H9 (cell line): Measurements from ENCODE around the gene NRN1. TPM values are rescaled to one million over a fixed set of nuclear protein-coding genes. Genes with fewer than 3 reads are reported as not detected.

Source experiments
- DNase-seq: peaks from one replicate; pipeline ENCODE4 v3.0.0-alpha.2; 2017
- H2AFZ ChIP-seq: one replicate; pipeline ENCODE4 v1.6.1; 2013; ENCODE audit warnings: mild to moderate bottlenecking, low read length, control low read depth, moderate library complexity
- H2AK5ac ChIP-seq: 2 replicates; pipeline ENCODE4 v1.6.1; 2013; ENCODE audit warnings: low read length, control low read depth, mixed read lengths; ENCODE audit not compliant: insufficient read length
- H2BK120ac ChIP-seq: one replicate; pipeline ENCODE4 v1.6.1; 2013; ENCODE audit warnings: low read depth, mild to moderate bottlenecking, low read length, control low read depth, inconsistent platforms; ENCODE audit not compliant: poor library complexity, severe bottlenecking
- H2BK12ac ChIP-seq: 2 replicates; pipeline ENCODE4 v1.6.1; 2013; ENCODE audit warnings: low read length, control low read depth, mixed read lengths, low read depth; ENCODE audit not compliant: insufficient read length
- H2BK15ac ChIP-seq: 2 replicates; pipeline ENCODE4 v1.6.1; 2013; ENCODE audit warnings: low read depth, low read length, control low read depth
- H2BK20ac ChIP-seq: one replicate; pipeline ENCODE4 v1.6.1; 2013; ENCODE audit warnings: low read depth, mild to moderate bottlenecking, low read length, control low read depth, inconsistent platforms; ENCODE audit not compliant: poor library complexity, severe bottlenecking
- H2BK5ac ChIP-seq: 2 replicates; pipeline ENCODE4 v1.6.1; 2013; ENCODE audit warnings: low read length, control low read depth, mixed read lengths; ENCODE audit not compliant: insufficient read length
- H3K14ac ChIP-seq: 2 replicates; pipeline ENCODE4 v1.6.1; 2013; ENCODE audit warnings: low read length, control low read depth; ENCODE audit not compliant: insufficient read depth
- H3K18ac ChIP-seq: 2 replicates; pipeline ENCODE4 v1.6.1; 2013; ENCODE audit warnings: low read depth, mild to moderate bottlenecking, mixed read lengths, low read length, control low read depth; ENCODE audit not compliant: insufficient read length
- H3K23ac ChIP-seq: 2 replicates; pipeline ENCODE4 v1.6.1; 2013; ENCODE audit warnings: low read length, control low read depth, mixed read lengths, low read depth; ENCODE audit not compliant: insufficient read length
- H3K23me2 ChIP-seq: 2 replicates; pipeline ENCODE4 v1.6.1; 2013; ENCODE audit warnings: low read depth, mild to moderate bottlenecking, mixed read lengths, low read length, control low read depth; ENCODE audit not compliant: insufficient read length, poor library complexity, severe bottlenecking
- H3K27ac ChIP-seq: 2 replicates; pipeline ENCODE4 v1.5.1; 2013; ENCODE audit warnings: low read length, control low read depth, mixed read lengths, low read depth; ENCODE audit not compliant: insufficient read length
- H3K27me3 ChIP-seq: 2 replicates; pipeline ENCODE4 v1.6.1; 2013; ENCODE audit warnings: low read length, control low read depth, inconsistent platforms; ENCODE audit not compliant: insufficient read depth
- H3K4ac ChIP-seq: 2 replicates; pipeline ENCODE4 v1.6.1; 2013; ENCODE audit warnings: low read depth, mild to moderate bottlenecking, control low read depth, inconsistent platforms, low read length, moderate library complexity
- H3K4me1 ChIP-seq: 2 replicates; pipeline ENCODE4 v1.6.1; 2013; ENCODE audit warnings: low read length, control low read depth, inconsistent platforms; ENCODE audit not compliant: insufficient read depth
- H3K4me2 ChIP-seq: 2 replicates; pipeline ENCODE4 v1.6.1; 2013; ENCODE audit warnings: low read length, control low read depth, mixed read lengths; ENCODE audit not compliant: insufficient read length, insufficient read depth
- H3K56ac ChIP-seq: 2 replicates; pipeline ENCODE4 v1.6.1; 2013; ENCODE audit warnings: low read depth, mild to moderate bottlenecking, mixed read lengths, low read length, control low read depth; ENCODE audit not compliant: insufficient read length
- H3K79me1 ChIP-seq: 2 replicates; pipeline ENCODE4 v1.6.1; 2013; ENCODE audit warnings: low read depth, mild to moderate bottlenecking, moderate library complexity, low read length, control low read depth, inconsistent platforms; ENCODE audit not compliant: insufficient read depth, poor library complexity, severe bottlenecking
- H3K79me2 ChIP-seq: 2 replicates; pipeline ENCODE4 v1.6.1; 2013; ENCODE audit warnings: low read length, control low read depth, inconsistent platforms; ENCODE audit not compliant: insufficient read depth
- H3K9ac ChIP-seq: 2 replicates; pipeline ENCODE4 v1.6.1; 2013; ENCODE audit warnings: low read length, control low read depth, mixed read lengths; ENCODE audit not compliant: insufficient read length; ENCODE audit errors: extremely low read depth
- H3K9me3 ChIP-seq: one replicate; pipeline ENCODE4 v1.6.1; 2013; ENCODE audit warnings: low read depth, low read length, inconsistent platforms; ENCODE audit not compliant: control insufficient read depth
- H3T11ph ChIP-seq: one replicate; pipeline ENCODE4 v1.6.1; 2013; ENCODE audit warnings: mild to moderate bottlenecking, low read length, control low read depth, inconsistent platforms
- H4K20me1 ChIP-seq: one replicate; pipeline ENCODE4 v1.6.1; 2013; ENCODE audit not compliant: control insufficient read depth, insufficient read length, insufficient read depth
- H4K5ac ChIP-seq: 2 replicates; pipeline ENCODE4 v1.6.1; 2013; ENCODE audit warnings: low read depth, mild to moderate bottlenecking, mixed read lengths, low read length, control low read depth; ENCODE audit not compliant: insufficient read length
- H4K8ac ChIP-seq: replicated peaks from 2 replicates; pipeline ENCODE4 v1.6.1; 2013; ENCODE audit warnings: low read length, control low read depth, mixed read lengths, low read depth; ENCODE audit not compliant: insufficient read length
- H4K91ac ChIP-seq: 2 replicates; pipeline ENCODE4 v1.6.1; 2013; ENCODE audit warnings: low read depth, mild to moderate bottlenecking, moderate library complexity, mixed read lengths, low read length, control low read depth; ENCODE audit not compliant: insufficient read length
- H3K27ac Mint-ChIP-seq, 3 experiments: 2 replicates in 2 of 3; 3 replicates in 1 of 3; pipeline ENCODE4 v1.8.0; 2020 to 2021; ENCODE audit warnings: mixed read lengths in 3 of 3, mild to moderate bottlenecking in 1 of 3, moderate library complexity in 1 of 3
- H3K27me3 Mint-ChIP-seq: 2 replicates; pipeline ENCODE4 v1.8.0; 2021; ENCODE audit warnings: low read depth, mild to moderate bottlenecking, moderate library complexity, mixed read lengths
- H3K36me3 Mint-ChIP-seq, 3 experiments: 2 replicates in 2 of 3; 3 replicates in 1 of 3; pipeline ENCODE4 v1.8.0; 2020 to 2021; ENCODE audit warnings: low read depth in 3 of 3, mixed read lengths in 3 of 3; ENCODE audit not compliant: insufficient read depth in 1 of 3
- H3K4me1 Mint-ChIP-seq, 2 experiments: 2 replicates each; pipeline ENCODE4 v1.8.0; 2020; ENCODE audit warnings: mixed read lengths in 2 of 2
- H3K4me3 Mint-ChIP-seq, 2 experiments: 2 replicates in 1 of 2; 3 replicates in 1 of 2; pipeline ENCODE4 v1.8.0; 2020 to 2021; ENCODE audit warnings: mild to moderate bottlenecking in 2 of 2, mixed read lengths in 2 of 2, moderate library complexity in 1 of 2
- H3K9me3 Mint-ChIP-seq, 2 experiments: 2 replicates in 1 of 2; 3 replicates in 1 of 2; pipeline ENCODE4 v1.8.0; 2020; ENCODE audit warnings: mild to moderate bottlenecking in 2 of 2, mixed read lengths in 2 of 2, moderate library complexity in 1 of 2
- WGBS: extraction: QIAGEN DNeasy Blood & Tissue Kit; methylation state at CpG from one replicate; pipeline ENCODE4 v1.1.7; 2013; ENCODE audit warnings: missing lambda C conversion rate, low lambda C conversion rate, mixed read lengths; ENCODE audit not compliant: insufficient read length; ENCODE audit errors: extremely low coverage; 5-methylcytosine and 5-hydroxymethylcytosine counted together
- total RNA-seq: library from RNA; stranded (reverse); gene quantifications from 2 replicates; pipeline ENCODE4 v1.2.1, GENCODE V29; 2021
- TF ChIP-seq, protein P1 (sequence below): fragments of 200-600 bp; sonication (generic); conservative IDR thresholded peaks from 3 replicates; pipeline ENCODE4 v1.8.0; 2021; ENCODE audit warnings: antibody characterized with exemption, mild to moderate bottlenecking

Gene NRN1
- total RNA-seq, 1 experiment from 2014 or later = not detected

- Histone ChIP-seq H3K23me2 (peaks cover 35% of the 10 kb centered on the region), H2BK5ac (no peak overlapping the region), H3K56ac (no peak overlapping the region), H4K5ac (no peak overlapping the region), H3K18ac (no peak overlapping the region), H2BK12ac (no peak overlapping the region), H3K79me2 (no peaks in the 10 kb centered on the region), H2BK20ac (no peak overlapping the region), H3K79me1 (no peaks in the 10 kb centered on the region), H3K9ac (no peak overlapping the region), H3K14ac (no peak overlapping the region), H4K8ac (no peak overlapping the region), H2BK120ac (no peak overlapping the region), H3K23ac (no peak overlapping the region), H4K20me1 (no peaks in the 10 kb centered on the region), H3K27me3 (peaks cover 95% of the 10 kb centered on the region), H3K4me2 (no peak overlapping the region), H3K4ac (no peak overlapping the region), H3T11ph (no peak overlapping the region), H2AK5ac (no peak overlapping the region), H3K9me3 (no peaks in the 10 kb centered on the region), H3K27ac (no peak overlapping the region), H2AFZ (no peak overlapping the region), H2BK15ac (no peak overlapping the region), H4K91ac (no peak overlapping the region), H3K4me1 (peaks cover 4% of the 10 kb centered on the region; the same call in 1 of the 2 replicates)
- peaks cover 59 to 78% of the 10 kb centered on the region in 2 experiments for H3K4me1 Mint-ChIP-seq
- no peaks in the 10 kb centered on the region for H3K36me3 Mint-ChIP-seq
- peaks cover 100% of the 10 kb centered on the region for H3K27me3 Mint-ChIP-seq
- DNase-seq = no peak
- H3K4me3 Mint-ChIP-seq = peak overlapping the region in 1 of 2 experiments; percentile 47; a peak in 3 of 5 replicates
- TF ChIP-seq, protein P1, sequence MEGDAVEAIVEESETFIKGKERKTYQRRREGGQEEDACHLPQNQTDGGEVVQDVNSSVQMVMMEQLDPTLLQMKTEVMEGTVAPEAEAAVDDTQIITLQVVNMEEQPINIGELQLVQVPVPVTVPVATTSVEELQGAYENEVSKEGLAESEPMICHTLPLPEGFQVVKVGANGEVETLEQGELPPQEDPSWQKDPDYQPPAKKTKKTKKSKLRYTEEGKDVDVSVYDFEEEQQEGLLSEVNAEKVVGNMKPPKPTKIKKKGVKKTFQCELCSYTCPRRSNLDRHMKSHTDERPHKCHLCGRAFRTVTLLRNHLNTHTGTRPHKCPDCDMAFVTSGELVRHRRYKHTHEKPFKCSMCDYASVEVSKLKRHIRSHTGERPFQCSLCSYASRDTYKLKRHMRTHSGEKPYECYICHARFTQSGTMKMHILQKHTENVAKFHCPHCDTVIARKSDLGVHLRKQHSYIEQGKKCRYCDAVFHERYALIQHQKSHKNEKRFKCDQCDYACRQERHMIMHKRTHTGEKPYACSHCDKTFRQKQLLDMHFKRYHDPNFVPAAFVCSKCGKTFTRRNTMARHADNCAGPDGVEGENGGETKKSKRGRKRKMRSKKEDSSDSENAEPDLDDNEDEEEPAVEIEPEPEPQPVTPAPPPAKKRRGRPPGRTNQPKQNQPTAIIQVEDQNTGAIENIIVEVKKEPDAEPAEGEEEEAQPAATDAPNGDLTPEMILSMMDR = no peak
- WGBS = no CpG with 5 or more reads among the region's 9 CpGs
- H3K9me3 Mint-ChIP-seq = peaks cover 2 to 5% of the 10 kb centered on the region in 2 experiments; a peak in 3 of 5 replicates
- H3K27ac Mint-ChIP-seq = no peak overlapping the region; a peak in 1 of 7 replicates
Observed at GRCh38 chr6:5998236-5998635, 8.5 kb downstream of the NRN1 start.
